T follicular helper cell (primary cell): Measurements from ENCODE around the gene BRICD5.
"Not testable (repeated sequence)": the region's sequence is repeated elsewhere in the genome, so short reads cannot be mapped to it uniquely, and the experiment has no call there.

Experiments
- DNase-seq: peaks from one replicate; pipeline ENCODE4 v3.0.0-alpha.2; 2020; ENCODE audit warnings: low read depth
- total RNA-seq, 2 experiments: gene quantifications; one replicate each; lab custom pipeline; 2026; lab: John Stamatoyannopoulos, UW

Gene BRICD5
- total RNA-seq: 2.3 to 7.3 reads per million in 2 experiments

DNA sequence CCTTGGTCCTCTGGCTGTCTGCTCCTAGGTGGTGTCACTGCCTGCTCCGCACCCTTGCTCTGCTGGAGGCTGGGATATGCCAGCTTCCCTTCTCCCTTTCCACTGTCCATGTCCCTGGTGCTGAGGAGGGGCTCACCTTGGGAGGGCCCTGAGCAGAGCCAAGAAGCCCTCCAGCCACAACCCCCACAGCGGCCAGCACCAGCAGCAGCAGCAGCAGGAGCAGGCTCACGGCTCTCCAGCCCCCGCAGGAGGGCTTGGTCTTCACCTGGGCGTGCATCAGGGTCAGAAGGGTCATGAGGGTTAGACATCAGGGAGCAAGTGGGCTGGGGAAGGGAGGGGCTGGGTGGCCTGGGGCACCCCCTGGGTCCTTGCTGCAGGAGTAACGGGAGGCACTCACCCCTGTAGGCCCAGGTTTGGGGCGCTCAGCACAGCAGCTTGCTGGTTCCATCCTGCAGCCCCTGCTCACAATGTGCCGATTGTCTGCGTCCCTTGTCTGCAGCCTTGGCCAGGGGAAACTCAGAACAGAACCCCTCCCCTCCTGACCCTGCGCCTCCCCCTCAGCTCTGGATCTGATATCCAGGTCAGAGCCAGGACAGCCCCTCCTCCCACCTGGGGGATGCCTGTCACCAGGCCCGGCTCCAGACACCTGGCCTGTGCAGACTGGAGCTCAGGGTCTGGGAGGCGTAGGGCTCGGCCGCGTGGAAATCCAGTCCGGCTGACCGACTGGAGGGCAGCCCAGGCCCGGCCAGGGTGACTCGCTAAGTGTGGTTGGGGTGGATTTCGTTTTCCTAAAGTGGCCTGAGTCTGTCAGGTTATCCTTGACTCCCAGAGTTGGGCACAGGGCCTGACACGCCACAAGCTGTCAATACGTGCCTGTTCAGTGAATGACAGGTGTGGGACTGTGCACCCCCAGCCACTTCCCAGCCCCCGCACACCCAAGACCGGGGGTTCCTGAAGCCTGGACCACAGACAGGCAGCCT, at the start of gene BRICD5:
TSS of gene BRICD5 (minus strand) at position 478 of the 980 bp plus-strand sequence. CDS start at position 448, 30 bp downstream.
- DNase-seq: no peak

DNA sequence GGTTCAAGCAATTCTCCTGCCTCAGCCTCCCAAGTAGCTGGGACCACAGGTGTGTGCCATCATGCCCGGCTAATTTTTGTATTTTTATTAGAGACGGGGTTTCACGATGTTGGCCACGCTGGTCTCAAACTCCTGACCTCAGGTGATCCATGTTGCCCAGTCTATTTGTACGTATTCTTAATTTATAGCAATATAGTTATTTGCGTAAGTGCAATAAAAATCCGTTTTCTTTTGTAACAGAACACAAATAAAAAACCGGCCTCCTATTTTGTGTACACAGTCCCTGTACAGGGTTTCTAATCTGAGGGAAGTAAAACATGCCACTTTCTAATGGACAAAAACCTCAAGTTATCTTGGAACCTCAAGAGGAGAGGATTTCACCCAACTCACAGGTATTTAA, 49.6 kb upstream of the BRICD5 start:
- no peak for DNase-seq

DNA sequence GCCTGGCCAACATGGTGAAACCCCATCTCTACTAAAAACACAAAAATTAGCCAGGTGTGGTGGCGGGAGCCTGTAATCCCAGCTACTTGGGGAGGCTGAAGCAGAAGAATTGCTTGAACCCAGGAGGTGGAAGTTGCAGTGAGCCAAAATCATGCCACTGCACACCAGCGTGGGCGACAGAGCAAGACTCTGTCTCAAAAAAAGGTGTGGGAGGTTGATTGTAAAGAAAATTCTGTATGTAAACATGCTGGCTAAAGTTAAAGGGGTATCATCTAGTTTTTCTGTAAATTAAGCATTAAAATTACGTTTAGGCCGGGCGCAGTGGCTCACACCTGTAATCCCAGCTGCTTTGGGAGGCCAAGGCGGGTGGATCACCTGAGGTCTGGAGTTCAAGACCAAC, 47.9 kb upstream of the BRICD5 start:
- not testable (repeated sequence) for DNase-seq

DNA sequence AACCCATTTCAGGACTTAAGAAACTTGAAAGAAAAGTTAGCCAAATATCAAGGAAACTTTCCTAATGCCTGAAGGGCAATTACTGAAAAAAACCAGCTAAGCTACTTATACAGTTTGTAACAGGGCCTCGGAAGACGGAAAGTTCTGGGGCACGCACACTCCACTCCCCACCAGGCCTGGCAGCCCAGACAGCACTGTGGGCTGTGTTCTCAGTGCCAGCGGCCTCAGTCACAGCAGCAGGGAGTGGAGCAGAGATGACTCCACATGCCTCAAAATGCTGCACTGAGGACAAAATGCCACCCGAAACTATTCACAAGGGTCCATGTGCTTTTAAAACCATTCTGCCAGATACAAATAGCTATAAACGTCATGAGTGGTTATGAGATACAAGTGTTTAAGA, 47.1 kb upstream of the BRICD5 start:
- no peak for DNase-seq

DNA sequence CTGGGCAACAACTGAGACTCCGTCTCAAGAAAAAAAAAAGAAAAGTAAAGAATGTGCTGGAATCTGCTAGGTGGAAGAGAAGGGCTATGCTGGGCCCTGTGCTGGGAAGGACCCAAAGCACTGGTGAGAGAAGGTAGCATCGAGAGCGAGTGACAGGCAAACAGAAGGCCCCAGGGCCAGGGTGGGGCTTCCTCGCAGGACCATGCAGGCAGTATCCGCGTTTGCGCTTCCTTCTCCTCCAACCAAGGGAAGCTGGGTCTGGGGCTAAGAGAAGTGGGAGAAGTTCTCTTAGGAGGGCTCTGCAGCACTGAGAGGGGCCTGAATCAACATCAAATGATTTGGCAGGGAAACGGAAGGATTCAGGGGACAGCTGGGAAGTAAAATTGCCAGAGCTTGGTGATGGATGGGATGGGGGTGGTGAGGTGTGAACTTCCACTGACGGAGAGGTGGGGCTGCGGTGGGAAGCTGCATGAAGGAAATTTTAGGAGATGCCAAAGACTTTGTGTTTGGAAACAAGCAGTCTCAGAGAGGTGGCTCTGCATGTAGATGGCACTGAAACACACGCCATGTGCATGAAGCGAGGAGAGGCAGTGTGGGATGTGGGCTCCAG, 46.0 kb upstream of the BRICD5 start:
- DNase-seq: no peak

DNA sequence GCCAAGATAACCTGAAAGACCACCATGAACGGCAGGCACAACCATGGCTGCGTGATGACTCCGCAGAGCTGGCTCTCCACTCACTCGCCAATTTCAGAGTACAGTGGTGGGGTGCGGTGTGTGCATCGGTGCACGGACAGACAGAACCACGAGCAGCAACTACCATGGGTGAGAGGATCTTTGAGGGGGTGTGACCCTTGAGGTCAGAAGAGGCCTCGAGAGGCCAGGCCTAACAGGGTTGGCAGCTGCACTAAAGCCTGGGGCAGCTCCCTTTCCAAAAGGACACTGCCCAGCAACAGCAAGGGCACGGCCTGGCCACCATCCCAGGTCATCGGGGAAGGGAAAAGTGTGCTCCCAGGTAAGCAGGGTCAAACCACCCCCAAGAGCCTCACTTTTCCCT, 42.6 kb upstream of the BRICD5 start:
- DNase-seq: no peak

DNA sequence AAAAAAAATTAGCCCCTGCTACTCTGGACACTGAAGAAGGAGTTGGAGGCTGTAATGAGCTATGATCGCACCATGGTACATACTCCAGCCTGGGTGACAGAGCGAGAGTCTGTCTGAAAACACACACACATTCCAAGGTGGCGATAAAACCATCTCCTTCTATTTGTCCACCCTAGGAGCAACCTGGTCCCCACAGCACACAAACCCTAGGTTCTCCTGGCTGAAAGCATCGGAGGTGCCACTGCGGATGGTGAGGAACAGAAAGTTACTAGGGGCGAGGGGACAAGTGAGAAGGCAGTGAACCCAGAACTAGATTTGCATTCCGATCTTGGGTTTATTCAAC, 42.1 kb upstream of the BRICD5 start:
- DNase-seq: no peak

DNA sequence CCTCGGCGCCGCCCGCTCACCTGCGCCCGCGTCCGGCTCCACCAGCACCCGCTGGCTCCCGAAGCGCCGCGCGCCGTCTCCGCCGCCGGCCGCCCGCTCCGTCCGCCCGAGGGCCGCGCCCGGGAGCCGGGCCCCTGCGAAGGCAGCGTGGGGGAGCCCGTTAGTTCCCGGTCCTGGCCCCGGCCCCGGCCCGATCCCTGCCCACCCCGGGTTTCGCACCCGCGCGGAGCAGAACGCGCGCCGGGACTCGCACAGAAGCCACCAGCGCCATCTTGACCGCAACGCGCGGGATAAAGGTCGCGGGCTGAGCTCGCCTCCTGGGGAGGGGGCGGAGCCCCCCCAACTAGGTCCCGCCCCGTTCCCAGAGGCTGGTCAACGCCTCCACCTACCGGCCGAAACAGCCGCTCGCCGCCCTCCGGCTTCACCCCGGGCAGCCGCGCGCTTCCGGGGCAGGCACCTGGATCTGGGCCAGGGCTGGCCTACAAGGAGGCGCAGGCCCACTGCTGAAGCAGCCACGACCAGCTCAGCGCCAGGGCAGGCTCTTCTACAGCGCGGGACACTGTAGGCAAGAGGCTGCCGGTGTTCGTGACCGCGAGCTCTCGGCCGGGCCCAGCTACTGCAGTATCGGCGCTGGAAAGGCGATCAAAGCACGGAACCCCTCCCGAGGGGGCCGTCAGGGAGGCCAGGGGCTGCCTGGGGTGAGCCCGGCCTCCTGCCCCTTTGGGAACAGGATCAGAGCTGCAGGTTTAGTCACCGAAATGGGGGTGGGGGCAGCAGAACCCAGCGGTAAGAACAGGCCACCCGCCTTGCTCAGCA, 40.8 kb upstream of the BRICD5 start, which contains the start of gene ECI1:
TSS of gene ECI1 (minus strand) at position 292 of the 816 bp plus-strand sequence. CDS start at position 271, 21 bp downstream.
- peak; percentile 46 for DNase-seq

DNA sequence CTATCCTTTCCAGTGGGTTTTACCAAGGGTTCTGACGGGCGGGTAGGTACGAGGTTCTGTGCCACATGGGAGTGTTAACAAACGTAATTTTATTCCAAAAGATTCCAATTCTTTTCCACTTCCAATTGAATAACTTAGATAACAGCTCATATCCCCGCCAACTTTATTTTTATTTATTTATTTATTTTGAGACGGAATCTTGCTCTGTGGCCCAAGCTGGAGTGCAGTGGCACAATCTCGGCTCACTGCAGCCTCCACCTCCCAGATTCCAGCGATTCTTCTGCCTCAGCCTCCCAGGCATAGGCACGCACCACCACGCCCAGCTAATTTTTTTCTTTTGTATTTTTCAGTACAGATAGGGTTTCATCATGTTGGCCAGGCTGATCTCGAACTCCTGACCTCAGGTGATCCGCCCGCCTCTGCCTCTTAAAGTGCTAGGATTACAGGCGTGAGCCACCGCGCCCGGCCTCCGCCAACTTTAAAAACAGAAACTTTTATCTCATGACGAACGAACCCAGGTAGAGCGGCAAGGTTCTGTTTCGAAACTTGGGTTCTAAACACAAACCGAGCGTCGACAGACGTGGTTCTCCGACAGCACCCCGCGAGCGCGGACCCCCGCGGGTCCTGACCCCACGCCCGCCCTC, 40.1 kb upstream of the BRICD5 start:
- DNase-seq: peak; percentile 32

DNA sequence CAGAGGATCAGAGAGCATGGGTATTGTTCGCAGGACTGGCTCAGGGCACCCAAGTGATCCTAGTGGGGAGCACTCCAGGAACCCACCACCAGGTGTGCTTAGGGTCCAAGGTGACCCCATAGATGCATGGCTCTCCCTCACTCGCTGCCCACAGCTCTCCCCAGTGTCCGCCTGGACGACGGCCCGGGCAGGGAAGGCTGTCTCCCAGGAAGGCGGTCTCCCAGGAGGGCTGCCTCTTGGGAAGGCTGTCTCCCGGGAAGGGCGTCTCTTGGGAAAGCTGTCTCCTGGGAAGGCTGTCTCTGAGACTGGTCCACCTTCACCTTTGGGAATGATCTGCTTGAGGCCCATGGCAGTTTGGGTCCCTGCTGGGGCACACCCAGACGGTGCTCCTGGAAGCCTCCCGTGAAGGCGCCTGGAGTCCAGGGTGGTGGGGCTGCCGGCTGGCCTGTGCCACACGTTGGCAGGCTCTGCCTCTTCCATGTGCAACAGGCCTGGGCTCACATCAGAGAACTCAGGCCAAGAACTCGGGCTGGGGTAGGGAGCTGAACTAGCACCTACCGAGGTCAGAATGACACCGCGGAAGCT, 35.7 kb upstream of the BRICD5 start:
- no peak for DNase-seq

DNA sequence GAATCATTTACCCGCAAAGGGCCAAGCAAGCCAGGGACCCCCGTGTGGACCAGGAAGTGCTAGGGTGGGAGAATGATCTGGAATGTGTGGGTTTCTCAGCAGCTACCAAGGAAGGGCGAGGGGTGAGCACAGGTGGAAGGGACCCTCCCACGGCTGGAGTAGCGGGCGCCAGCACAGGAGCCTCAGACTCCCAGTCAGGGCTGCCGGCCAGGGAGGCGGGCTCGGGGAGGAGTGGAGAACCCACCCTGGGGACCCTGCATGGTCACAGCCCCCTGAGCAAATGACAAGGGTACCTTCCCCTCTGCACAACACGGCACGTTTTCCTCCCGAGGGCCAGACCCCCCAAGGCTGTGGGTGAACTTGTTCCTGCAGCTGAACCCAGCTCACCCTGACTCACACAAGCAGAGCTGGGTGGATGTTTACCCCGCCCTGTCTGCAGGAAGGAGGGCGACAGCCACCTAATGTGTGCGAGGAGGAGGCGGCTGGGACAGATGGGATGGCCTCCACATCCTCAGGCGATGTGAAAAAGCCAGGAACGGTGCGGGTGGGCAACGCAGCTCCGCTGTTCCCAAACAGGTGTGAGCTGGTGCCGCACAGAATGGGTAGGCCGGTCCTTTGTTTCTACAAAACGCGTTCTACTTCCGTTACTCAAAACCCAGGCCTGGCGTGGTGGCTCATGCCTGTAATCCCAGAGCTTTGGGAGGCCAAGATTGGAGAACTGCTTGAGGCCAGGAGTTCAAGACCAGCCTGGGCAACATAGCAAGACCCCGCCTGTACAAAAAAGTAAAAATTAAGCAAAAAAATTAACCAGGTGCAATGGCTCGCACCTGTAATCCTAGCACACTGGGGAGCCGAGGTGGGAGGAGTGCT, 34.5 kb upstream of the BRICD5 start:
- DNase-seq: no peak

DNA sequence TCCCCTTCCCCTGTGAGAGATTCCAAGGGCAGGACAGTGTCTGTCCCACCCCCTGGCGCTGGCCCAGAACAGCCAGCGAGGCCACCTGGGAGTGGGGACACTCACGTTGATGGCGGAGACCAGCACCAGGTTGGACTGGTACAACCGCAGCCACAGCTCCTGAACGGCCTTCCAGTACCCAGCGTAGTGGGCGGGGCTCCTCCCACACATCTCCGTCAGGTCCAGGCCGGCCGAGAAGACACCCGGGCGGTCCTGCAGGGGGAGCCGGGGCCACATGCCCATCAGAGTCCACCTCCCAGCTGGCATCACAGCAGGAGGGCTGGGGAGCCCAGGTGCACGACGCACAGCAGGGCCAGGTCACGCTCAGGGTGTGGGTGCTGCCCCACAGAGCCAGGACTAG, 33.6 kb upstream of the BRICD5 start:
- DNase-seq: no peak

DNA sequence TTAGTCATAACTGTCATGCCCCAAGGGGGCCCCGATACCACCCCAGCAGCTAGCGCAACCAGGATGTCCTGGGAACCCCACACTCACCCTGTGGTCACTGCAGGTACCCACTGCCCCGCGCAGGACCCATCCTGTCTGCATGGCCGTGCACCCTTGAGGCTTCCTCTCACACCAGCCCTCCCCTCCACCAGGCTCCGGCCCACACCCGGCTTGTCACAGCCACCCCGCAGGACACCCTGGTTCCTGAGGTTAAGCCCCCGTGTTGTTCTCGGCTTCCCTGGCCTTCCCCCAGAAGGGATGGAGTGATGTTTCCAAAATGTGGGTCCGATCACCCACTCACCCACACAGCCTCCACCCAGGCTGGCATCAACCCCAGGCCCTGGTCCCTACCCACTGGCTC, 33.1 kb upstream of the BRICD5 start:
- DNase-seq: no peak

DNA sequence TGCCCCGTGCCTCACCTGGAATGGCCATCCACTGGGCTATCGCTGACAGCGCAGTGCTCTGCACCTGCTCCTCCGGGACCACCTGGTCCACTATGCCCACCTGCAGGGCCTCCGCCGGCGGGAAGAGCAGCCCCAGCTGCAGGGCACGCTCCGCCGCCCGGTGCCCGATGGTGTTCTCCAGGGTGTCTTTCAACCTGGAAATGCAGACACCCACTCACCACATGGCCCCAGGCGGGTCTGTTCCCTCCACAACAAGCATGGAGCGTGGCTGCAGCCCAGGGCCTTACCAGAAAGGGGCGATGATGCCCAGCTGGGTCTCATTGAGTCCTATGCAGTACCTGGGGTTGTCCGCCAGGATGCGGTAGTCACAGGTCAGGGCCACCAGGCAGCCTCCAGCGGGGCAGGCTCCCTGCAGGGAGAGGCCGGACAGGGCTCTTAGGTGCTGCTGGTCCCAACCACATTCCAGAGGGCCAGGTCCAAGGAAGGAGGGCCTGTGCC, 32.4 kb upstream of the BRICD5 start:
- DNase-seq: no peak

DNA sequence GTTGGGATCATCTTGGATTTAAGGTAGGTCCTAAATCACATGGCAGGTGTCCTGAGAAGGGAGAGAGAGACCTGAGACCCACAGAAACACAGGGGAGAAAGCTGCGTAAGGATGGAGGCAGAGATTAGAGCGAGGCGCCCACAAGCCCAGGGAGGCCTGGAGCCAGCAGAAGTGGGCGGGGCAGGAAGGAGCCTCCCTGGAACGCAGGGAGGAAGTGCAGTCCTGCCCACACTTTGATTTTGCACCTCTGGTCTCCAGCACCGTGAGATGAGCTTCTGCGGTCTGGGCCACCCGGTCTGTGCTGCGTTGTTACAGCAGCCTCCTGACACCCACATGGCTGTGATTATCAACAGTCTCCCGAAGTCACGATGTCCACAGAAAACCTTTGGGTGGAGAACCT, 31.9 kb upstream of the BRICD5 start:
- DNase-seq: no peak

DNA sequence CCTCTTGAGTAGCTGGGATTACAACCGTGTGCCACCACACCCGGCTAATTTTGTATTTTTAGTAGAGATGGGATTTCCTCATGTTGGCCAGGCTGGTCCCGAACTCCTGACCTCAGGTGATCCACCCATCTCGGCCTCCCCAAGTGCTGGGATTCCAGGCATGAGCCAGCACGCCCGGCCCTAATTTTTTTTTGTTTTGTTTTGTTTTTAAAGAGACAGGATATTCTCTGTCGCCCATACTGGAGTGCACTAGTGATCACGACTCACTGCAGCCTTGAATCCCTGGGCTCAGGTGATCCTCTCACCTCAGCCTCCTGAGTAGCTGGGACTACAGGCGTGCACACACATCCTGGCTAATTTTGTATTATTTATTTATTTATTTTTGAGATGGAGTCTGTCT, 29.7 kb upstream of the BRICD5 start:
- not testable (repeated sequence) for DNase-seq

DNA sequence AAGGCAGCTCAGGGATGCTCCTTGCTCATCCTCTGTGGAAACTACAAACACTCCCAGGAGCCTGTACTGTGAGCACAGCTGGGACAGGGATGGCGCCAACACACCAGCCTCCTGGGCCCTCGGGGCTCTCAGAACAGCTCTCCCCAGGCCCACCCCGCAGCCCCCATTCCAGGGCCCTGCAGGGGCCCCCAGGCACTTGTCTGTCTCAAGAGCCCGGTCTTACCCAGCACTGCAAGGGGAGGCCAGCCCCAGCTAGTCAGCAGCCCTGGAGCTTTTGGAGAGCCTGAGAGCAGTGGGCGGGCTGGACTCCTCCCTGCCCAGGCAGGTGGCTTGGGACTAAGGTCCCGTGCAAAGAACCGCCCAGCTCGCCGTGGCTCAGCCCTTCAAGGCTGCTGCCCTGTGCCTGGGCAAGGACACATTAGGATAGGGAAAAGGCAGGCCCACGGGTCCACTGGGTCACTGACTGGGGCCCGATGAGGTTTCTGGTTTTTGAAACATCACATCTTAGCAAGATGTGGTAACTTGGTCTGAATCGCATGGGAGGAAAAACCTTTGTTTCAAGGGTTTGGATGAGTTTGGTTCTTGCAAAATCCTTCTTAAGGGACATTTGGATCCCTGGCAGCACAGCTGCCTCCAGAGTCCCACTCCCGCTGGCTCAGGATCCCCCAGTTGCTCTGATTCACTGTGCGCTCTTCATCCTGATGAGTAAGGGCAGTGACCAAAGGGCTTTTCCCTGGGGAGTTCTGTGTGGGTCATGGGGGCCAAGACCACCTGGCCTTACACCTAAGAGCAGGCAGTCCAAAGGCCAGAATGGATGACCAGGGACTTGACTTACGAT, 28.4 kb upstream of the BRICD5 start:
- DNase-seq: no peak

DNA sequence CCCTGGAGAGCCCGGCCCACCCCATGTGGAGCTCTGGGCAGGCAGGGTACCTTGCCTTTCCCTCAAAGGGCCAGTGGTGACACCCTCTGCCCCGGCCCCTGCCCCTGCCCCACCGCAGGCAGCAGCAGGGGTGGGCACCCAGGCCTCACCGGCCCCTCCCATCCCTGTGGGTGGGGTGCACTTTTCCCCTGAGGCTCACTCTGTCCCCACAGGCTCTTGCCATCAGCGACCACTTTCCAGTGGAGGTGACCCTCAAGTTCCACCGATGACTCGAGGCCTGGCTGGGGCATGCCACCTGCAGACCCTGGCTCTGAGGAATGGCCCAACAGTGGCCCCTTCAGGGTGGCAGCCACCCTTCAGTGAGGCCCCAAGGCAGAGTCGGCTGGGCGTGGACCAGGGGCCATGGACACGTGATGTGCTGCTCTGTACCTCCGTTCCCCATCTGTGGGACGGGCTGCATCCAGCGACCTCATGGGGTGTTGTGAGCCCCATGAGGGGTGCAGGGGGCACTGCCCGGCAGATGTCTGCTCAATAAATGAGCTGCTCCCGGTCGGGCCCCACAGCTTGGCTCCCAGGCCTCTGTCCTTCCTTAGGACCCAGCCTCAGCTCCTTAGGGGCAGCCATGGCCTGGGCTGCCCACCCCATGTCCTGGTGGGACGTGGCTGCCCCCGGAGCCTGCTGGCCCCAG, 27.6 kb upstream of the BRICD5 start:
- no peak for DNase-seq
